ENCODE data around the gene S100PBP. TPM values are rescaled to one million over a fixed set of nuclear protein-coding genes. Genes with fewer than 3 reads are reported as not detected.

Gene S100PBP
- total RNA-seq, 1 donor, result 46.6 TPM

- H3K4me3 ChIP-seq (ENCODE audit: low read depth, low read length), result no peak overlapping the region
- no peak for TF ChIP-seq CTCF (IDR thresholded peaks at IDR 0.05; ENCODE audit: insufficient read depth, low read depth, low read length)
- no peak for DNase-seq (ENCODE audit: low read depth)
Measured at GRCh38 chr1:32864375-32865019, 47.0 kb downstream of the S100PBP start.

- DNase-seq (ENCODE audit: low read depth), result no peak
- no peak for TF ChIP-seq CTCF (IDR thresholded peaks at IDR 0.05; ENCODE audit: insufficient read depth, low read depth, low read length)
Measured at GRCh38 chr1:32865639-32866405, 48.4 kb downstream of the S100PBP start.

GRCh38 chr1:32867151-32867550 lies 49.7 kb downstream of the S100PBP start:
- TF ChIP-seq CTCF (IDR thresholded peaks at IDR 0.05; ENCODE audit: insufficient read depth, low read depth, low read length), result no peak
- no peak for DNase-seq (ENCODE audit: low read depth)
- no peak overlapping the region for H3K4me3 ChIP-seq (ENCODE audit: low read depth, low read length)

More at GRCh38 chr1:32865639-32866405, 48.4 kb downstream of the S100PBP start:
- H3K4me3 ChIP-seq (ENCODE audit: low read depth, low read length), result no peak overlapping the region

- no peak overlapping the region for H3K4me3 ChIP-seq (ENCODE audit: low read depth, low read length)
- no peak for TF ChIP-seq CTCF (IDR thresholded peaks at IDR 0.05; ENCODE audit: insufficient read depth, low read depth, low read length)
- DNase-seq (ENCODE audit: low read depth), result no peak
Measured at GRCh38 chr1:32867671-32868070, 50.2 kb downstream of the S100PBP start.

GRCh38 chr1:32868085-32868484 lies 50.6 kb downstream of the S100PBP start:
- no peak for DNase-seq (ENCODE audit: low read depth)
- TF ChIP-seq CTCF (IDR thresholded peaks at IDR 0.05; ENCODE audit: insufficient read depth, low read depth, low read length), result no peak
- no peak overlapping the region for H3K4me3 ChIP-seq (ENCODE audit: low read depth, low read length)

GRCh38 chr1:32868806-32869455 lies 51.5 kb downstream of the S100PBP start:
- TF ChIP-seq CTCF (IDR thresholded peaks at IDR 0.05; ENCODE audit: insufficient read depth, low read depth, low read length), result no peak
- no peak for DNase-seq (ENCODE audit: low read depth)
- no peak overlapping the region for H3K4me3 ChIP-seq (ENCODE audit: low read depth, low read length)
